HG02870 (cell line): Measurements from ENCODE around the gene SLC26A9.

Source experiments
- ATAC-seq: cut with Tn5 transposase; IDR thresholded peaks from one replicate; pipeline ENCODE4 v1.9.1; 2021; ENCODE audit warnings: mild to moderate bottlenecking, moderate library complexity; ENCODE audit not compliant: unreplicated experiment

SLC26A9 gene

GRCh38 chr1:205943245-205943644, at the start of gene SLC26A9:
SLC26A9 (minus strand) TSS chr1:205943456; CDS start chr1:205935820, 7,636 bp downstream.
- no peak for ATAC-seq

GRCh38 chr1:205992218-205992882, 49.1 kb upstream of the SLC26A9 start:
- ATAC-seq: no peak

- no peak for ATAC-seq
These were observed 48.0 kb upstream of the SLC26A9 start for GRCh38 chr1:205991237-205991636.

GRCh38 chr1:205990226-205990625, 47.0 kb upstream of the SLC26A9 start:
- no peak for ATAC-seq

- ATAC-seq: no peak
These were observed 46.5 kb upstream of the SLC26A9 start for GRCh38 chr1:205989786-205990185.

- no peak for ATAC-seq
These were observed 45.3 kb upstream of the SLC26A9 start for GRCh38 chr1:205988585-205988995.

GRCh38 chr1:205986861-205987260, 43.6 kb upstream of the SLC26A9 start:
- ATAC-seq: no peak

- no peak for ATAC-seq
These were observed 43.0 kb upstream of the SLC26A9 start for GRCh38 chr1:205986292-205986691.

- no peak for ATAC-seq
These were observed 42.2 kb upstream of the SLC26A9 start for GRCh38 chr1:205985330-205986005.

- ATAC-seq: no peak
These were observed 40.9 kb upstream of the SLC26A9 start for GRCh38 chr1:205983925-205984725.

GRCh38 chr1:205981257-205981656, 38.0 kb upstream of the SLC26A9 start:
- ATAC-seq: no peak

GRCh38 chr1:205980237-205980870, 37.1 kb upstream of the SLC26A9 start:
- ATAC-seq: no peak

- ATAC-seq: no peak
These were observed 36.0 kb upstream of the SLC26A9 start for GRCh38 chr1:205979301-205979700.

- no peak for ATAC-seq
These were observed 35.4 kb upstream of the SLC26A9 start for GRCh38 chr1:205978676-205979075.

- ATAC-seq: no peak
These were observed 34.3 kb upstream of the SLC26A9 start for GRCh38 chr1:205977402-205978014.

- ATAC-seq: no peak
These were observed 33.6 kb upstream of the SLC26A9 start for GRCh38 chr1:205976708-205977401.

GRCh38 chr1:205976036-205976435, 32.8 kb upstream of the SLC26A9 start:
- ATAC-seq: no peak

GRCh38 chr1:205975387-205975998, 32.2 kb upstream of the SLC26A9 start:
- ATAC-seq: no peak

GRCh38 chr1:205974712-205975111, 31.5 kb upstream of the SLC26A9 start:
- no peak for ATAC-seq
